H9 (cell line): Measurements from ENCODE around the gene CRYBA1. TPM values are rescaled to one million over a fixed set of nuclear protein-coding genes. Genes with fewer than 3 reads are reported as not detected.

ENCODE experiments used
- DNase-seq: peaks from one replicate; pipeline ENCODE4 v3.0.0-alpha.2; 2017
- H2AFZ ChIP-seq: one replicate; pipeline ENCODE4 v1.6.1; 2013; ENCODE audit warnings: mild to moderate bottlenecking, low read length, control low read depth, moderate library complexity
- H2AK5ac ChIP-seq: 2 replicates; pipeline ENCODE4 v1.6.1; 2013; ENCODE audit warnings: low read length, control low read depth, mixed read lengths; ENCODE audit not compliant: insufficient read length
- H2BK120ac ChIP-seq: one replicate; pipeline ENCODE4 v1.6.1; 2013; ENCODE audit warnings: low read depth, mild to moderate bottlenecking, low read length, control low read depth, inconsistent platforms; ENCODE audit not compliant: poor library complexity, severe bottlenecking
- H2BK12ac ChIP-seq: 2 replicates; pipeline ENCODE4 v1.6.1; 2013; ENCODE audit warnings: low read length, control low read depth, mixed read lengths, low read depth; ENCODE audit not compliant: insufficient read length
- H2BK15ac ChIP-seq: 2 replicates; pipeline ENCODE4 v1.6.1; 2013; ENCODE audit warnings: low read depth, low read length, control low read depth
- H2BK20ac ChIP-seq: one replicate; pipeline ENCODE4 v1.6.1; 2013; ENCODE audit warnings: low read depth, mild to moderate bottlenecking, low read length, control low read depth, inconsistent platforms; ENCODE audit not compliant: poor library complexity, severe bottlenecking
- H2BK5ac ChIP-seq: 2 replicates; pipeline ENCODE4 v1.6.1; 2013; ENCODE audit warnings: low read length, control low read depth, mixed read lengths; ENCODE audit not compliant: insufficient read length
- H3K14ac ChIP-seq: 2 replicates; pipeline ENCODE4 v1.6.1; 2013; ENCODE audit warnings: low read length, control low read depth; ENCODE audit not compliant: insufficient read depth
- H3K18ac ChIP-seq: 2 replicates; pipeline ENCODE4 v1.6.1; 2013; ENCODE audit warnings: low read depth, mild to moderate bottlenecking, mixed read lengths, low read length, control low read depth; ENCODE audit not compliant: insufficient read length
- H3K23ac ChIP-seq: 2 replicates; pipeline ENCODE4 v1.6.1; 2013; ENCODE audit warnings: low read length, control low read depth, mixed read lengths, low read depth; ENCODE audit not compliant: insufficient read length
- H3K23me2 ChIP-seq: 2 replicates; pipeline ENCODE4 v1.6.1; 2013; ENCODE audit warnings: low read depth, mild to moderate bottlenecking, mixed read lengths, low read length, control low read depth; ENCODE audit not compliant: insufficient read length, poor library complexity, severe bottlenecking
- H3K27ac ChIP-seq: 2 replicates; pipeline ENCODE4 v1.5.1; 2013; ENCODE audit warnings: low read length, control low read depth, mixed read lengths, low read depth; ENCODE audit not compliant: insufficient read length
- H3K27me3 ChIP-seq: 2 replicates; pipeline ENCODE4 v1.6.1; 2013; ENCODE audit warnings: low read length, control low read depth, inconsistent platforms; ENCODE audit not compliant: insufficient read depth
- H3K4ac ChIP-seq: 2 replicates; pipeline ENCODE4 v1.6.1; 2013; ENCODE audit warnings: low read depth, mild to moderate bottlenecking, control low read depth, inconsistent platforms, low read length, moderate library complexity
- H3K4me1 ChIP-seq: 2 replicates; pipeline ENCODE4 v1.6.1; 2013; ENCODE audit warnings: low read length, control low read depth, inconsistent platforms; ENCODE audit not compliant: insufficient read depth
- H3K4me2 ChIP-seq: 2 replicates; pipeline ENCODE4 v1.6.1; 2013; ENCODE audit warnings: low read length, control low read depth, mixed read lengths; ENCODE audit not compliant: insufficient read length, insufficient read depth
- H3K56ac ChIP-seq: 2 replicates; pipeline ENCODE4 v1.6.1; 2013; ENCODE audit warnings: low read depth, mild to moderate bottlenecking, mixed read lengths, low read length, control low read depth; ENCODE audit not compliant: insufficient read length
- H3K79me1 ChIP-seq: 2 replicates; pipeline ENCODE4 v1.6.1; 2013; ENCODE audit warnings: low read depth, mild to moderate bottlenecking, moderate library complexity, low read length, control low read depth, inconsistent platforms; ENCODE audit not compliant: insufficient read depth, poor library complexity, severe bottlenecking
- H3K79me2 ChIP-seq: 2 replicates; pipeline ENCODE4 v1.6.1; 2013; ENCODE audit warnings: low read length, control low read depth, inconsistent platforms; ENCODE audit not compliant: insufficient read depth
- H3K9ac ChIP-seq: 2 replicates; pipeline ENCODE4 v1.6.1; 2013; ENCODE audit warnings: low read length, control low read depth, mixed read lengths; ENCODE audit not compliant: insufficient read length; ENCODE audit errors: extremely low read depth
- H3K9me3 ChIP-seq: one replicate; pipeline ENCODE4 v1.6.1; 2013; ENCODE audit warnings: low read depth, low read length, inconsistent platforms; ENCODE audit not compliant: control insufficient read depth
- H3T11ph ChIP-seq: one replicate; pipeline ENCODE4 v1.6.1; 2013; ENCODE audit warnings: mild to moderate bottlenecking, low read length, control low read depth, inconsistent platforms
- H4K20me1 ChIP-seq: one replicate; pipeline ENCODE4 v1.6.1; 2013; ENCODE audit not compliant: control insufficient read depth, insufficient read length, insufficient read depth
- H4K5ac ChIP-seq: 2 replicates; pipeline ENCODE4 v1.6.1; 2013; ENCODE audit warnings: low read depth, mild to moderate bottlenecking, mixed read lengths, low read length, control low read depth; ENCODE audit not compliant: insufficient read length
- H4K8ac ChIP-seq: replicated peaks from 2 replicates; pipeline ENCODE4 v1.6.1; 2013; ENCODE audit warnings: low read length, control low read depth, mixed read lengths, low read depth; ENCODE audit not compliant: insufficient read length
- H4K91ac ChIP-seq: 2 replicates; pipeline ENCODE4 v1.6.1; 2013; ENCODE audit warnings: low read depth, mild to moderate bottlenecking, moderate library complexity, mixed read lengths, low read length, control low read depth; ENCODE audit not compliant: insufficient read length
- H3K27ac Mint-ChIP-seq, 3 experiments: 2 replicates in 2 of 3; 3 replicates in 1 of 3; pipeline ENCODE4 v1.8.0; 2020 to 2021; ENCODE audit warnings: mixed read lengths in 3 of 3, mild to moderate bottlenecking in 1 of 3, moderate library complexity in 1 of 3
- H3K27me3 Mint-ChIP-seq: 2 replicates; pipeline ENCODE4 v1.8.0; 2021; ENCODE audit warnings: low read depth, mild to moderate bottlenecking, moderate library complexity, mixed read lengths
- H3K36me3 Mint-ChIP-seq, 3 experiments: 2 replicates in 2 of 3; 3 replicates in 1 of 3; pipeline ENCODE4 v1.8.0; 2020 to 2021; ENCODE audit warnings: low read depth in 3 of 3, mixed read lengths in 3 of 3; ENCODE audit not compliant: insufficient read depth in 1 of 3
- H3K4me1 Mint-ChIP-seq, 2 experiments: 2 replicates each; pipeline ENCODE4 v1.8.0; 2020; ENCODE audit warnings: mixed read lengths in 2 of 2
- H3K4me3 Mint-ChIP-seq, 2 experiments: 2 replicates in 1 of 2; 3 replicates in 1 of 2; pipeline ENCODE4 v1.8.0; 2020 to 2021; ENCODE audit warnings: mild to moderate bottlenecking in 2 of 2, mixed read lengths in 2 of 2, moderate library complexity in 1 of 2
- H3K9me3 Mint-ChIP-seq, 2 experiments: 2 replicates in 1 of 2; 3 replicates in 1 of 2; pipeline ENCODE4 v1.8.0; 2020; ENCODE audit warnings: mild to moderate bottlenecking in 2 of 2, mixed read lengths in 2 of 2, moderate library complexity in 1 of 2
- WGBS: extraction: QIAGEN DNeasy Blood & Tissue Kit; methylation state at CpG from one replicate; pipeline ENCODE4 v1.1.7; 2013; ENCODE audit warnings: missing lambda C conversion rate, low lambda C conversion rate, mixed read lengths; ENCODE audit not compliant: insufficient read length; ENCODE audit errors: extremely low coverage; 5-methylcytosine and 5-hydroxymethylcytosine counted together
- total RNA-seq: library from RNA; stranded (reverse); gene quantifications from 2 replicates; pipeline ENCODE4 v1.2.1, GENCODE V29; 2021
- TF ChIP-seq, protein P1 (sequence below): fragments of 200-600 bp; sonication (generic); conservative IDR thresholded peaks from 3 replicates; pipeline ENCODE4 v1.8.0; 2021; ENCODE audit warnings: antibody characterized with exemption, mild to moderate bottlenecking

The CRYBA1 gene
- total RNA-seq, 1 experiment from 2014 or later = not detected

DNA sequence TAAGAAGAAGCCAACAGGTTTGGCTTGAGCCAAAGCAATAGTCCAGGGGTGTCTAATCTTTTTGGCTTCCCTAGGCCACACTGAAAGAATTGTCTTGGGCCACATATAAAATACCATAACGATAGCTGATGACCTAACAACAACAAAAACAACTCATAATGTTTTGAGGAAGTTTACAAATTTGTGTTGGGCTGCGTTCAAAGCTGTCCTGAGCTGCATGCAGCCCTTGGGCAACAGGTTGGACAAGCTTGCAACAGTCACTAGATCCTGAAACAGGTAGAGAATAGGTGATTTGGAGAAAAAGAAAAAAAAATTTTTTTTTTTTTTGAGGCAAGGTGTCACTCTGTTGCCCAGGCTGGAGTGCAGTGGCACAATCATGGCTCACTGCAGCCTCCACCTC lies 4.5 kb downstream of the CRYBA1 start:
- Histone ChIP-seq H3K9ac (no peak overlapping the region), H2BK12ac (no peak overlapping the region), H3K27me3 (no peaks in the 10 kb centered on the region), H3K27ac (no peak overlapping the region), H2BK20ac (no peak overlapping the region), H2BK15ac (no peak overlapping the region), H2BK5ac (no peak overlapping the region), H2AK5ac (no peak overlapping the region), H3K4me1 (no peaks in the 10 kb centered on the region), H3K9me3 (no peaks in the 10 kb centered on the region), H2BK120ac (no peak overlapping the region), H3K79me2 (no peaks in the 10 kb centered on the region), H2AFZ (no peak overlapping the region), H3K14ac (no peak overlapping the region), H3K56ac (no peak overlapping the region), H3K23me2 (no peaks in the 10 kb centered on the region), H4K5ac (no peak overlapping the region), H4K8ac (no peak overlapping the region), H4K20me1 (no peaks in the 10 kb centered on the region), H4K91ac (no peak overlapping the region), H3K79me1 (no peaks in the 10 kb centered on the region), H3K23ac (no peak overlapping the region), H3K4me2 (no peak overlapping the region), H3K4ac (no peak overlapping the region), H3T11ph (no peak overlapping the region), H3K18ac (no peak overlapping the region)
- WGBS = no CpG with 5 or more reads among the region's 2 CpGs
- H3K4me3 Mint-ChIP-seq = no peak overlapping the region
- no peaks in the 10 kb centered on the region for H3K9me3 Mint-ChIP-seq
- TF ChIP-seq, protein P1, sequence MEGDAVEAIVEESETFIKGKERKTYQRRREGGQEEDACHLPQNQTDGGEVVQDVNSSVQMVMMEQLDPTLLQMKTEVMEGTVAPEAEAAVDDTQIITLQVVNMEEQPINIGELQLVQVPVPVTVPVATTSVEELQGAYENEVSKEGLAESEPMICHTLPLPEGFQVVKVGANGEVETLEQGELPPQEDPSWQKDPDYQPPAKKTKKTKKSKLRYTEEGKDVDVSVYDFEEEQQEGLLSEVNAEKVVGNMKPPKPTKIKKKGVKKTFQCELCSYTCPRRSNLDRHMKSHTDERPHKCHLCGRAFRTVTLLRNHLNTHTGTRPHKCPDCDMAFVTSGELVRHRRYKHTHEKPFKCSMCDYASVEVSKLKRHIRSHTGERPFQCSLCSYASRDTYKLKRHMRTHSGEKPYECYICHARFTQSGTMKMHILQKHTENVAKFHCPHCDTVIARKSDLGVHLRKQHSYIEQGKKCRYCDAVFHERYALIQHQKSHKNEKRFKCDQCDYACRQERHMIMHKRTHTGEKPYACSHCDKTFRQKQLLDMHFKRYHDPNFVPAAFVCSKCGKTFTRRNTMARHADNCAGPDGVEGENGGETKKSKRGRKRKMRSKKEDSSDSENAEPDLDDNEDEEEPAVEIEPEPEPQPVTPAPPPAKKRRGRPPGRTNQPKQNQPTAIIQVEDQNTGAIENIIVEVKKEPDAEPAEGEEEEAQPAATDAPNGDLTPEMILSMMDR = no peak
- no peak for DNase-seq
- no peak overlapping the region for H3K27ac Mint-ChIP-seq
- H3K4me1 Mint-ChIP-seq = peaks cover 6 to 9% of the 10 kb centered on the region in 2 experiments; a peak in 3 of 4 replicates
- H3K36me3 Mint-ChIP-seq = no peaks in the 10 kb centered on the region
- no peaks in the 10 kb centered on the region for H3K27me3 Mint-ChIP-seq
